GM23338 (cell line): ENCODE measurements around the gene KHSRP. TPM values are rescaled to one million over a fixed set of nuclear protein-coding genes. Genes with fewer than 3 reads are reported as not detected.

Source experiments
- ATAC-seq: fragments of 200-7000 bp; cut with Tn5 transposase; 3 replicates; pipeline ENCODE4 v1.9.1; 2020
- DNase-seq: peaks from one replicate; pipeline ENCODE4 v3.0.0-alpha.2; 2015; ENCODE audit warnings: low spot score
- H2AFZ ChIP-seq: fragments of 200-600 bp; sonication (generic); 2 replicates; pipeline ENCODE4 v1.8.0; 2016; ENCODE audit warnings: antibody characterized with exemption, mild to moderate bottlenecking, moderate library complexity
- H3F3A ChIP-seq: fragments of 200-600 bp; sonication (generic); replicated peaks from 2 replicates; pipeline ENCODE4 v1.8.0; 2017; ENCODE audit warnings: antibody characterized with exemption, mixed run types, low read depth
- H3K27ac ChIP-seq: fragments of 200-600 bp; sonication (generic); 2 replicates; pipeline ENCODE4 v1.6.1; 2016; ENCODE audit warnings: low read depth
- H3K27me3 ChIP-seq: fragments of 200-600 bp; sonication (generic); 2 replicates; pipeline ENCODE4 v1.8.0; 2016; ENCODE audit warnings: mild to moderate bottlenecking, mixed run types, moderate library complexity; ENCODE audit not compliant: insufficient read depth
- H3K36me3 ChIP-seq: fragments of 200-600 bp; sonication (generic); 2 replicates; pipeline ENCODE4 v1.8.0; 2016; ENCODE audit warnings: mild to moderate bottlenecking; ENCODE audit not compliant: insufficient read depth
- H3K4me1 ChIP-seq: fragments of 200-600 bp; sonication (generic); 2 replicates; pipeline ENCODE4 v1.8.0; 2016; ENCODE audit warnings: mild to moderate bottlenecking, moderate library complexity; ENCODE audit not compliant: insufficient read depth
- H3K4me2 ChIP-seq: fragments of 200-600 bp; sonication (generic); 2 replicates; pipeline ENCODE4 v1.7.1; 2017; ENCODE audit warnings: mixed run types
- H3K4me3 ChIP-seq: fragments of 200-600 bp; sonication (generic); 2 replicates; pipeline ENCODE4 v1.6.1; 2016; ENCODE audit warnings: mixed run types
- H3K79me2 ChIP-seq: fragments of 200-600 bp; sonication (generic); replicated peaks from 2 replicates; pipeline ENCODE4 v1.8.0; 2017; ENCODE audit warnings: mild to moderate bottlenecking; ENCODE audit not compliant: insufficient read depth
- H3K9me2 ChIP-seq: fragments of 200-600 bp; sonication (generic); 2 replicates; pipeline ENCODE4 v1.8.0; 2017; ENCODE audit not compliant: insufficient read depth
- H4K20me1 ChIP-seq: fragments of 200-600 bp; sonication (generic); replicated peaks from 2 replicates; pipeline ENCODE4 v1.8.0; 2017; ENCODE audit warnings: mild to moderate bottlenecking; ENCODE audit not compliant: insufficient read depth
- H3K27ac Mint-ChIP-seq: 2 replicates; pipeline ENCODE4 v1.8.0; 2020; ENCODE audit warnings: inconsistent platforms, mild to moderate bottlenecking, moderate library complexity, mixed read lengths
- H3K27me3 Mint-ChIP-seq: 3 replicates; pipeline ENCODE4 v1.8.0; 2022; ENCODE audit warnings: low read depth, mild to moderate bottlenecking, moderate library complexity, mixed read lengths, inconsistent platforms; ENCODE audit not compliant: insufficient read depth, poor library complexity
- H3K36me3 Mint-ChIP-seq: 3 replicates; pipeline ENCODE4 v1.8.0; 2021; ENCODE audit warnings: low read depth, mild to moderate bottlenecking, inconsistent platforms, moderate library complexity, mixed read lengths
- H3K4me1 Mint-ChIP-seq: 3 replicates; pipeline ENCODE4 v1.8.0; 2020; ENCODE audit warnings: mild to moderate bottlenecking, inconsistent platforms, mixed read lengths
- H3K4me3 Mint-ChIP-seq: 3 replicates; pipeline ENCODE4 v1.8.0; 2021; ENCODE audit warnings: moderate library complexity, mild to moderate bottlenecking, inconsistent platforms, mixed read lengths
- H3K9me3 Mint-ChIP-seq: 3 replicates; pipeline ENCODE4 v1.8.0; 2020; ENCODE audit warnings: moderate library complexity, mild to moderate bottlenecking, inconsistent platforms, mixed read lengths
- CTCF ChIP-seq, 2 experiments: fragments of 200-600 bp in 1 of 2; sonication (generic) in 1 of 2; conservative IDR thresholded peaks; 2 replicates each; pipeline versions ENCODE4 v1.5.1 to v1.6.1; 2016 to 2017; ENCODE audit warnings: antibody characterized with exemption in 2 of 2, low read depth in 2 of 2, mild to moderate bottlenecking in 2 of 2, moderate library complexity in 1 of 2
- ETS1 ChIP-seq: IDR thresholded peaks from 2 replicates; pipeline ENCODE4 v1.6.1; 2016; ENCODE audit warnings: antibody characterized with exemption
- EZH2 ChIP-seq: fragments of 200-600 bp; sonication (generic); IDR thresholded peaks from one replicate; pipeline ENCODE4 v1.8.0; 2017; ENCODE audit warnings: antibody characterized with exemption, mild to moderate bottlenecking, low read depth; ENCODE audit not compliant: unreplicated experiment
- JUNB ChIP-seq: IDR thresholded peaks from one replicate; pipeline ENCODE4 v1.6.1; 2016; ENCODE audit warnings: antibody characterized with exemption; ENCODE audit not compliant: unreplicated experiment
- ZNF114 ChIP-seq: fragments of 250-450 bp; sonication (Bioruptor Pico); IDR thresholded peaks from 2 replicates; pipeline ENCODE4 v1.5.0; 2020; ENCODE audit warnings: mild to moderate bottlenecking, moderate library complexity
- ZNF331 ChIP-seq: fragments of 250-450 bp; sonication (Bioruptor Pico); IDR thresholded peaks from 2 replicates; pipeline ENCODE4 v1.5.0; 2020; ENCODE audit warnings: low read depth, mild to moderate bottlenecking, moderate library complexity
- ZNF462 ChIP-seq: fragments of 250-450 bp; sonication (Bioruptor Pico); IDR thresholded peaks from 2 replicates; pipeline ENCODE4 v1.5.0; 2020; ENCODE audit warnings: mild to moderate bottlenecking, moderate library complexity
- polyA plus RNA-seq: library from polyadenylated mRNA; unstranded; fragments of >200 nt; fragmentation: Nextera tagmentation; extraction: Ambion mirVana; gene quantifications from 2 replicates; pipeline ENCODE4 v1.2.1, GENCODE V29; 2016
- total RNA-seq: library from RNA; depleted of rRNA; stranded (reverse); fragments of >200 nt; shearing (Covaris generic); gene quantifications from 2 replicates; pipeline ENCODE4 v1.2.3, GENCODE V29; 2014

The KHSRP gene
- total and polyA plus RNA-seq, 2 experiments from 2014 or later = 129 to 359 TPM

GRCh38 chr19:6457958-6458694, 33.5 kb upstream of the KHSRP start (continued):
- no peak for TF ChIP-seq ZNF462
- no peak for TF ChIP-seq ZNF331 (CRISPR knock-in tag)
- TF ChIP-seq CTCF (conservative IDR thresholded peaks at IDR 0.05; ENCODE audit: low read depth in 2 of 2) = no peak
- no peak for TF ChIP-seq JUNB

- H3K27me3 ChIP-seq = no peaks in the 10 kb centered on the region
- H3K9me3 Mint-ChIP-seq = peaks cover 10% of the 10 kb centered on the region; the same call in 2 of the 3 replicates
- H2AFZ ChIP-seq = no peak overlapping the region
- H3F3A ChIP-seq = no peaks in the 10 kb centered on the region
- peaks cover 44% of the 10 kb centered on the region for H3K36me3 Mint-ChIP-seq
- DNase-seq (no peak), ATAC-seq (no peak)
- no peaks in the 10 kb centered on the region; the same call in 1 of the 2 replicates for H4K20me1 ChIP-seq
- H3K36me3 ChIP-seq = peaks cover 11% of the 10 kb centered on the region; the same call in 1 of the 2 replicates
- H3K27ac Mint-ChIP-seq = no peak overlapping the region
- peaks cover 17% of the 10 kb centered on the region for H3K27me3 Mint-ChIP-seq
- H3K4me1 ChIP-seq = peaks cover 4% of the 10 kb centered on the region; the same call in 1 of the 2 replicates
- no peaks in the 10 kb centered on the region for H3K79me2 ChIP-seq
- no peak overlapping the region for H3K4me2 ChIP-seq
- TF ChIP-seq ZNF331 (CRISPR knock-in tag) (no peak), EZH2 (no peak), ETS1 (no peak), ZNF114 (CRISPR knock-in tag) (no peak)
- no peak overlapping the region for H3K27ac ChIP-seq
- H3K4me1 Mint-ChIP-seq = peaks cover 13% of the 10 kb centered on the region
- no peaks in the 10 kb centered on the region for H3K9me2 ChIP-seq
- no peak overlapping the region for H3K4me3 Mint-ChIP-seq
- H3K4me3 ChIP-seq = no peak overlapping the region
Measured at GRCh38 chr19:6455924-6456323, 31.3 kb upstream of the KHSRP start.
